PC-9 (cell line): ENCODE data around the gene PRMT1. TPM values are rescaled to one million over a fixed set of nuclear protein-coding genes. Genes with fewer than 3 reads are reported as not detected.
A peak's percentile ranks its signal among the peaks of the same experiment; 100 is the strongest.

ENCODE experiments used
- BruUV-seq: library from RNA; stranded (reverse); fragments of 400-500 nt; replicated peaks from 2 replicates; lab custom pipeline; 2021; lab: Mats Ljungman, UMichigan
- CTCF ChIA-PET: fragments of 300-600 bp; sonication (Branson Sonifier 250); formaldehyde crosslinking; loops from one replicate; lab custom pipeline; 2022; ENCODE audit warnings: antibody characterized with exemption; lab: Charles Lee
- POLR2A ChIA-PET: fragments of 300-600 bp; sonication (Branson Sonifier 250); formaldehyde crosslinking; loops from one replicate; lab custom pipeline; 2022; ENCODE audit warnings: antibody characterized with exemption; ENCODE audit not compliant: unreplicated experiment; lab: Charles Lee
- DNase-seq, 2 experiments: peaks; one replicate each; pipeline versions ENCODE4 v3.0.0 to v3.0.0-alpha.2; 2015 to 2022; ENCODE audit warnings: mixed read lengths in 1 of 2
- H2AFZ ChIP-seq: fragments of 200-600 bp; sonication (generic); 2 replicates; pipeline ENCODE4 v1.8.1; 2017; ENCODE audit warnings: antibody characterized with exemption
- H3F3A ChIP-seq: fragments of 200-600 bp; sonication (generic); 2 replicates; pipeline ENCODE4 v1.8.1; 2017; ENCODE audit warnings: antibody characterized with exemption, mild to moderate bottlenecking, low read depth; ENCODE audit not compliant: insufficient read depth
- H3K27ac ChIP-seq: fragments of 200-600 bp; sonication (generic); 2 replicates; pipeline ENCODE4 v1.6.1; 2016; ENCODE audit warnings: mixed run types
- H3K27me3 ChIP-seq: fragments of 200-600 bp; sonication (generic); 2 replicates; pipeline ENCODE4 v1.6.1; 2016; ENCODE audit warnings: low read depth, mixed run types; ENCODE audit not compliant: insufficient read depth
- H3K36me3 ChIP-seq: fragments of 200-600 bp; sonication (generic); 2 replicates; pipeline ENCODE4 v1.6.1; 2016; ENCODE audit warnings: low read depth, mixed run types
- H3K4me1 ChIP-seq: fragments of 200-600 bp; sonication (generic); replicated peaks from 2 replicates; pipeline ENCODE4 v1.6.1; 2016; ENCODE audit warnings: mixed run types; ENCODE audit not compliant: insufficient read depth
- H3K4me2 ChIP-seq: fragments of 200-600 bp; sonication (generic); 2 replicates; pipeline ENCODE4 v1.6.1; 2017; ENCODE audit warnings: mixed run types
- H3K4me3 ChIP-seq: fragments of 200-600 bp; sonication (generic); 2 replicates; pipeline ENCODE4 v1.6.1; 2016; ENCODE audit warnings: mixed run types
- H3K79me2 ChIP-seq: fragments of 200-600 bp; sonication (generic); 2 replicates; pipeline ENCODE4 v1.6.1; 2017; ENCODE audit warnings: low read depth, mixed run types
- H3K9me2 ChIP-seq: fragments of 200-600 bp; sonication (generic); 2 replicates; pipeline ENCODE4 v1.8.1; 2017; ENCODE audit warnings: mild to moderate bottlenecking; ENCODE audit not compliant: insufficient read depth
- H3K9me3 ChIP-seq: fragments of 200-600 bp; sonication (generic); 2 replicates; pipeline ENCODE4 v1.8.1; 2016; ENCODE audit warnings: low read depth; ENCODE audit not compliant: insufficient read depth
- H4K20me1 ChIP-seq: fragments of 200-600 bp; sonication (generic); 2 replicates; pipeline ENCODE4 v1.8.1; 2017; ENCODE audit not compliant: insufficient read depth
- CTCF ChIP-seq: fragments of 200-600 bp; sonication (generic); conservative IDR thresholded peaks from 2 replicates; pipeline ENCODE4 v1.6.1; 2017; ENCODE audit warnings: mixed run types, antibody characterized with exemption, mild to moderate bottlenecking, moderate library complexity
- EZH2 ChIP-seq: fragments of 200-600 bp; sonication (generic); IDR thresholded peaks from 2 replicates; pipeline ENCODE4 v1.8.0; 2017; ENCODE audit warnings: antibody characterized with exemption, low read depth
- intact Hi-C: fragments of 100-400 bp; cut with micrococcal nuclease; formaldehyde crosslinking; loops from one replicate; pipeline ENCODE4 v1.10.0; 2022; ENCODE audit not compliant: unreplicated experiment
- total RNA-seq: library from RNA; stranded (reverse); gene quantifications from 2 replicates; pipeline ENCODE4 v1.2.3, GENCODE V29; 2021

PRMT1 gene
- total RNA-seq, 1 experiment from 2014 or later, result 261 TPM

- Histone ChIP-seq H3K27ac (peak overlapping the region; percentile 17; the same call in 1 of the 2 replicates), H3F3A (peaks cover 16% of the 10 kb centered on the region), H3K9me3 (no peaks in the 10 kb centered on the region), H3K36me3 (peaks cover 5% of the 10 kb centered on the region; the same call in 1 of the 2 replicates), H3K4me3 (peak overlapping the region; percentile 56), H2AFZ (peak overlapping the region; percentile 52; the same call in 1 of the 2 replicates), H3K79me2 (peaks cover 30% of the 10 kb centered on the region), H3K4me2 (peak overlapping the region; percentile 93), H4K20me1 (peaks cover 13% of the 10 kb centered on the region; the same call in 1 of the 2 replicates), H3K4me1 (peaks cover 37% of the 10 kb centered on the region), H3K9me2 (no peaks in the 10 kb centered on the region), H3K27me3 (no peaks in the 10 kb centered on the region)
- DNase-seq, result no peak
- POLR2A ChIA-PET, result interaction anchor here (0.5 to 1.8 kb wide), 15 partner anchors 9 to 1455 kb away, joined by 3 to 70 read pairs (median 7); partner anchors contain the start of genes AKT1S1, AP2A1, FUZ and IRF3
- CTCF ChIA-PET, result interaction anchor here (0.6 to 1.5 kb wide), 4 partner anchors 37 to 180 kb away, joined by 4 to 6 read pairs (median 4); partner anchors contain the start of gene PRRG2
- TF ChIP-seq EZH2, result no peak
- TF ChIP-seq CTCF, result no peak
- BruUV-seq, result no TSS peak
- intact Hi-C loops, result loop anchor here (1.0 to 10.0 kb wide), 9 partner anchors 27 to 767 kb away; partner anchors contain the start of genes AKT1S1, ALDH16A1, GYS1 and NOSIP
These were observed 37.5 kb upstream of the PRMT1 start for GRCh38 chr19:49639401-49640112.

GRCh38 chr19:49640113-49640898 is 36.8 kb upstream of the PRMT1 start, which contains the start of gene RRAS:
Gene RRAS, minus strand, starts transcription at chr19:49640143. Its CDS starts 45 bp downstream, at chr19:49640098.
- Histone ChIP-seq H3K4me2 (peak within 1 kb of the TSS; percentile 98), H3K27ac (peak within 1 kb of the TSS; percentile 100), H3K4me3 (peak within 1 kb of the TSS; percentile 80), H4K20me1 (peaks cover 18% of the 10 kb centered on the region; the same call in 1 of the 2 replicates), H3K9me2 (no peaks in the 10 kb centered on the region), H3F3A (peaks cover 14% of the 10 kb centered on the region), H3K27me3 (no peaks in the 10 kb centered on the region), H3K4me1 (peaks cover 37% of the 10 kb centered on the region), H2AFZ (peak within 1 kb of the TSS; percentile 52; the same call in 1 of the 2 replicates), H3K36me3 (peaks cover 8% of the 10 kb centered on the region), H3K79me2 (peaks cover 38% of the 10 kb centered on the region), H3K9me3 (no peaks in the 10 kb centered on the region)
- ChIA-PET POLR2A (interaction anchor here (0.5 to 2.4 kb wide), 30 partner anchors 8 to 1455 kb away, joined by 3 to 70 read pairs (median 6); partner anchors contain the start of genes AKT1S1, ALDH16A1, AP2A1 and FUZ), CTCF (interaction anchor here (0.5 to 1.5 kb wide), 9 partner anchors 24 to 1368 kb away, joined by 3 to 13 read pairs (median 4); partner anchors contain the start of genes AP2A1 and PRRG2)
- no peak for TF ChIP-seq CTCF
- no peak for TF ChIP-seq EZH2
- DNase-seq, result peak; percentile 99
- no TSS peak for BruUV-seq
- intact Hi-C loops, result loop anchor here (1.0 to 10.0 kb wide), 9 partner anchors 28 to 768 kb away; partner anchors contain the start of genes AKT1S1, ALDH16A1, GYS1 and NOSIP
